HepG2 (cell line): ENCODE results near the gene NOTUM. TPM values are rescaled to one million over a fixed set of nuclear protein-coding genes. Genes with fewer than 3 reads are reported as not detected.

Experiments used
- CCDC6 ChIP-seq: sonication (generic); formaldehyde crosslinking; IDR thresholded peaks from 2 replicates; pipeline ENCODE4 v1.8.1; 2022; ENCODE audit warnings: mild to moderate bottlenecking, missing genetic modification reagents, moderate library complexity
- MXI1 ChIP-seq: IDR thresholded peaks from 3 replicates; pipeline ENCODE4 v1.6.1; 2012; ENCODE audit warnings: low read depth, low read length, inconsistent platforms, borderline replicate concordance
- NONO ChIP-seq, 2 experiments: fragments of 450-650 bp in 1 of 2; sonication (generic) in 1 of 2; formaldehyde crosslinking in 1 of 2; IDR thresholded peaks in 1 of 2; conservative IDR thresholded peaks in 1 of 2; 2 replicates each; pipeline versions ENCODE4 v1.6.1 to v1.8.0; 2017 to 2022; ENCODE audit warnings: mild to moderate bottlenecking in 1 of 2, missing genetic modification reagents in 1 of 2, moderate library complexity in 1 of 2
- SIX1 ChIP-seq: sonication (generic); formaldehyde crosslinking; IDR thresholded peaks from 2 replicates; pipeline ENCODE4 v1.4.0; 2020; ENCODE audit warnings: missing genetic modification reagents, borderline replicate concordance
- SRSF4 ChIP-seq: fragments of 200-400 bp; formaldehyde crosslinking; IDR thresholded peaks from one replicate; pipeline ENCODE4 v1.6.1; 2018; ENCODE audit warnings: mild to moderate bottlenecking, low read depth, low read length, moderate library complexity; ENCODE audit not compliant: poor library complexity, severe bottlenecking
- WIZ ChIP-seq: sonication (generic); formaldehyde crosslinking; IDR thresholded peaks from 2 replicates; pipeline ENCODE4 v1.5.1; 2020; ENCODE audit warnings: mild to moderate bottlenecking, missing genetic modification reagents
- ZBTB7A ChIP-seq: sonication (generic); formaldehyde crosslinking; IDR thresholded peaks from 2 replicates; pipeline ENCODE4 v1.8.0; 2022; ENCODE audit warnings: mild to moderate bottlenecking, missing genetic modification reagents
- ZC3H4 ChIP-seq: sonication (generic); formaldehyde crosslinking; IDR thresholded peaks from 2 replicates; pipeline ENCODE4 v1.4.0; 2020; ENCODE audit warnings: missing genetic modification reagents, borderline replicate concordance
- ZNF225 ChIP-seq: sonication (generic); formaldehyde crosslinking; IDR thresholded peaks from 2 replicates; pipeline ENCODE4 v1.4.0; 2020; ENCODE audit warnings: mild to moderate bottlenecking, missing genetic modification reagents
- ZNF354B ChIP-seq: sonication (generic); formaldehyde crosslinking; IDR thresholded peaks from 2 replicates; pipeline ENCODE4 v1.8.0; 2022; ENCODE audit warnings: mild to moderate bottlenecking, missing genetic modification reagents
- ZNF430 ChIP-seq: sonication (generic); formaldehyde crosslinking; IDR thresholded peaks from 2 replicates; pipeline ENCODE4 v1.9.0; 2021; ENCODE audit warnings: mild to moderate bottlenecking, missing genetic modification reagents
- ZNF550 ChIP-seq: sonication (generic); formaldehyde crosslinking; IDR thresholded peaks from 2 replicates; pipeline ENCODE4 v1.4.0; 2020; ENCODE audit warnings: mild to moderate bottlenecking, missing genetic modification reagents, borderline replicate concordance
- ZNF709 ChIP-seq: sonication (generic); formaldehyde crosslinking; IDR thresholded peaks from 2 replicates; pipeline ENCODE4 v1.5.0; 2020; ENCODE audit warnings: mild to moderate bottlenecking, missing genetic modification reagents
- ZNF746 ChIP-seq: sonication (generic); formaldehyde crosslinking; IDR thresholded peaks from 2 replicates; pipeline ENCODE4 v1.8.0; 2022; ENCODE audit warnings: mild to moderate bottlenecking, missing genetic modification reagents
- ZSCAN20 ChIP-seq: sonication (generic); formaldehyde crosslinking; IDR thresholded peaks from 2 replicates; pipeline ENCODE4 v1.4.0; 2020; ENCODE audit warnings: missing genetic modification reagents, mild to moderate bottlenecking, borderline replicate concordance
- ZSCAN21 ChIP-seq: sonication (generic); formaldehyde crosslinking; IDR thresholded peaks from 2 replicates; pipeline ENCODE4 v1.8.0; 2022; ENCODE audit warnings: mild to moderate bottlenecking, missing genetic modification reagents, moderate library complexity, borderline replicate concordance
- ZSCAN29 ChIP-seq: sonication (generic); formaldehyde crosslinking; conservative IDR thresholded peaks from 2 replicates; pipeline ENCODE4 v1.4.0; 2020; ENCODE audit warnings: mild to moderate bottlenecking, missing genetic modification reagents
- polyA plus RNA-seq, 8 experiments: library from polyadenylated mRNA; depleted of rRNA in 3 of 8; stranded (reverse) in 7 of 8; unstranded in 1 of 8; fragments of >200 nt; fragmentation: Illumina TruSeq in 4 of 8; extraction: Trizol in 4 of 8; gene quantifications; 2 replicates each; pipeline versions ENCODE4 v1.2.1 to v1.2.3, GENCODE V29; 2011 to 2016; ENCODE audit warnings: low read depth in 4 of 8, missing spikeins in 1 of 8, mixed read lengths in 1 of 8; ENCODE audit not compliant: insufficient read depth in 1 of 8
- total RNA-seq, 5 experiments: library from RNA; depleted of rRNA; stranded (reverse); fragments of >200 nt; fragmentation: Illumina TruSeq; extraction: Trizol; gene quantifications; 2 replicates each; pipeline ENCODE4 v1.2.3, GENCODE V29; 2016; ENCODE audit warnings: low read depth in 1 of 5
- TF ChIP-seq, protein P1 (sequence below): sonication (generic); formaldehyde crosslinking; IDR thresholded peaks from 2 replicates; pipeline ENCODE4 v1.5.1; 2020; ENCODE audit warnings: mild to moderate bottlenecking, missing genetic modification reagents
- TF ChIP-seq, protein P2 (sequence below): IDR thresholded peaks from 2 replicates; pipeline ENCODE4 v1.6.1; 2016

NOTUM gene
- total and polyA plus RNA-seq, 2 of the 13 experiments (the other 11 are each of a cell fraction or from before 2014, with no cell fraction given): 150 to 160 TPM

- 0 out of 2 replicates have a peak, but pooled peaks have one; percentile 35 for TF ChIP-seq ZSCAN20
- peak; percentile 73; the same call in 1 of the 2 replicates for TF ChIP-seq ZNF709
- TF ChIP-seq ZBTB7A (CRISPR knock-in tag): peak; percentile 23; the same call in 1 of the 2 replicates
- TF ChIP-seq, protein P1, sequence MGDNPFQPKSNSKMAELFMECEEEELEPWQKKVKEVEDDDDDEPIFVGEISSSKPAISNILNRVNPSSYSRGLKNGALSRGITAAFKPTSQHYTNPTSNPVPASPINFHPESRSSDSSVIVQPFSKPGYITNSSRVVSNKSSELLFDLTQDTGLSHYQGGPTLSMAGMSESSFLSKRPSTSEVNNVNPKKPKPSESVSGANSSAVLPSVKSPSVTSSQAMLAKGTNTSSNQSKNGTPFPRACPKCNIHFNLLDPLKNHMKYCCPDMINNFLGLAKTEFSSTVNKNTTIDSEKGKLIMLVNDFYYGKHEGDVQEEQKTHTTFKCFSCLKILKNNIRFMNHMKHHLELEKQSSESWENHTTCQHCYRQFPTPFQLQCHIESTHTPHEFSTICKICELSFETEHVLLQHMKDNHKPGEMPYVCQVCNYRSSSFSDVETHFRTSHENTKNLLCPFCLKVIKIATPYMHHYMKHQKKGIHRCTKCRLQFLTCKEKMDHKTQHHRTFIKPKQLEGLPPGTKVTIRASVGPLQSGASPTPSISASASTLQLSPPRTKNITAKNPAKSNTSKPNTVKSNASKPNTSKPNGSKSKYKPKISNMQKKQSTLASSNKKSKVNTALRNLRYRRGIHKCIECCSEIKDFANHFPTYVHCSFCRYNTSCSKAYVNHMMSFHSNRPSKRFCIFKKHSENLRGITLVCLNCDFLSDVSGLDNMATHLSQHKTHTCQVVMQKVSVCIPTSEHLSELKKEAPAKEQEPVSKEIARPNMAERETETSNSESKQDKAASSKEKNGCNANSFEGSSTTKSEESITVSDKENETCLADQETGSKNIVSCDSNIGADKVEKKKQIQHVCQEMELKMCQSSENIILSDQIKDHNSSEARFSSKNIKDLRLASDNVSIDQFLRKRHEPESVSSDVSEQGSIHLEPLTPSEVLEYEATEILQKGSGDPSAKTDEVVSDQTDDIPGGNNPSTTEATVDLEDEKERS: 0 out of 2 replicates have a peak, but pooled peaks have one; percentile 52
- 0 out of 2 replicates have a peak, but pooled peaks have one; percentile 26 for TF ChIP-seq ZSCAN29 (CRISPR knock-in tag)
- TF ChIP-seq, protein P2, sequence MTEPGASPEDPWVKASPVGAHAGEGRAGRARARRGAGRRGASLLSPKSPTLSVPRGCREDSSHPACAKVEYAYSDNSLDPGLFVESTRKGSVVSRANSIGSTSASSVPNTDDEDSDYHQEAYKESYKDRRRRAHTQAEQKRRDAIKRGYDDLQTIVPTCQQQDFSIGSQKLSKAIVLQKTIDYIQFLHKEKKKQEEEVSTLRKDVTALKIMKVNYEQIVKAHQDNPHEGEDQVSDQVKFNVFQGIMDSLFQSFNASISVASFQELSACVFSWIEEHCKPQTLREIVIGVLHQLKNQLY (CRISPR knock-in tag): 0 out of 2 replicates have a peak, but pooled peaks have one; percentile 45
- TF ChIP-seq ZNF746: 0 out of 2 replicates have a peak, but pooled peaks have one; percentile 60
- TF ChIP-seq SRSF4: no peak
- peak; percentile 67; the same call in 1 of the 2 replicates for TF ChIP-seq ZC3H4 (CRISPR knock-in tag)
- TF ChIP-seq NONO (IDR thresholded peaks at IDR 0.05): no peak
- TF ChIP-seq NONO (CRISPR knock-in tag; conservative IDR thresholded peaks at IDR 0.05): 0 out of 2 replicates have a peak, but pooled peaks have one; percentile 26
- TF ChIP-seq ZNF225 (CRISPR knock-in tag): 0 out of 2 replicates have a peak, but pooled peaks have one; percentile 36
- TF ChIP-seq ZNF550: no peak
- TF ChIP-seq WIZ (CRISPR knock-in tag): 0 out of 2 replicates have a peak, but pooled peaks have one; percentile 33
- TF ChIP-seq ZNF430 (CRISPR knock-in tag): peak; percentile 55; the same call in 1 of the 2 replicates
- TF ChIP-seq ZNF354B (CRISPR knock-in tag): no peak
- TF ChIP-seq ZSCAN21: 0 out of 2 replicates have a peak, but pooled peaks have one; percentile 32
- no peak for TF ChIP-seq SIX1 (CRISPR knock-in tag)
- TF ChIP-seq CCDC6: peak; percentile 41; the same call in 1 of the 2 replicates
- TF ChIP-seq MXI1: peak; percentile 54; the same call in 1 of the 3 replicates
Observed at GRCh38 chr17:81962499-81963441, 1.8 kb upstream of the NOTUM start (continued).
